GM18505 (cell line): ENCODE data around the gene PIEZO2.

ENCODE experiments used
- ATAC-seq: cut with Tn5 transposase; IDR thresholded peaks from one replicate; pipeline ENCODE4 v1.9.1; 2021; ENCODE audit not compliant: unreplicated experiment
- POLR2A ChIP-seq: IDR thresholded peaks from 4 replicates; pipeline ENCODE4 v1.6.1; 2011; ENCODE audit warnings: borderline replicate concordance; ENCODE audit not compliant: insufficient read depth, insufficient read length; ENCODE audit errors: extremely low read depth

Gene PIEZO2

DNA sequence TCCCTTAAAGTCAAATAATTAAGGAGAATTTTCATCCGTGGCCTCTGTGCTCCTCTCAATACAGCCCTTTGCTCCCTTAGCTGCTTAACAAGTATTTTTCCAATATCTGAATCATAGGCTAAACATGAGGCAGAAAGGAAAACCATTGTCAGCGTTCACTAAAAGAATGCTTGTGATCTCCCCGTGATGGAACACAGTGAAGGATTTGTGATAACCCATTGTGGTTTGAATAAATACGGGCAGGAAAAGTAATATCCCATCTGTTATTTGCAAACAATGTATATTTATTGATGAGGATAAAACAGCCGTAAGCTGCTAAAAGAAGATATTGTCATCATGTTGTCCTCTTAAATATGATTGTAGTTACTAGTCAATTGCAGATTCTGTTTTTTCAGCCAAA is 365.4 kb downstream of the PIEZO2 start:
- no peak for ATAC-seq
- no peak for TF ChIP-seq POLR2A

DNA sequence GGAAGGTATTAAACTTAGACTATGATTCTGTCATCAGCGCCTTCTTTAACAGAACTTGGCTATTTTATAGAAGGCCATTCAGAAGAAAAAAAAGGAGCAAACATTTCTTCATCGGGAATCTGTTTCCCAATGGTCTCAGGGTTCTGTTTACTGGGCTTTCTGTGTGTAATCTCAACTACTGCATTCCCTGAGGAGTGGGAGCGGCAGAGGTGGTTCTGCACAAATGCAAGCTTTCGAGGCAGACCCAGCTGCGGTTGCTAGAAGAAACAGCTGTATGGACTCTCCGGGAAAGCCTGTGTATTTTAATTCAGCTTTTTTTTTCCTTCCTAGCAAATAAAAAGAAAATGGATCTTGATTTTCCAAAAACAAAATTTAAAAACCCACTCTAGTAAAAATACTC is 372.9 kb downstream of the PIEZO2 start:
- no peak for ATAC-seq

DNA sequence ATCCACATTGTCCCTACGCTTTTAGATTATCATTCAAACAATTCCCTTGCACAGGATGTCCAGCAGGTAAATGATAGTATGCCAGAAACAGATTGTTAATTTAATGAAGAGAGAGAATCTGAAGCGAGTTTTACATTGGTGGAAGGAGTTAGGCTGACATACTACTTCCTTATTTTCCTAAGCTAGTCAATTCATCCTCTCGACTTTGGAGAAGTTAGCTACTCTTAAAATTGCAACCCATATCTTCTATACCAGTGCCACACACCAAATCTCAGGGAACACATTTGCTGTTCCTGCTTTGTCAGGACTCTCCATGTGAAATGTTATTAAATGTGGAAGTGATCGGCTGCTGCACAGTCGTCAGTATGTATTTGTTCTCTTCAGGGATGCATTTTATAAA is 374.3 kb downstream of the PIEZO2 start:
- no peak for ATAC-seq
- TF ChIP-seq POLR2A: no peak

More for the DNA sequence above, 372.9 kb downstream of the PIEZO2 start:
- TF ChIP-seq POLR2A: no peak

DNA sequence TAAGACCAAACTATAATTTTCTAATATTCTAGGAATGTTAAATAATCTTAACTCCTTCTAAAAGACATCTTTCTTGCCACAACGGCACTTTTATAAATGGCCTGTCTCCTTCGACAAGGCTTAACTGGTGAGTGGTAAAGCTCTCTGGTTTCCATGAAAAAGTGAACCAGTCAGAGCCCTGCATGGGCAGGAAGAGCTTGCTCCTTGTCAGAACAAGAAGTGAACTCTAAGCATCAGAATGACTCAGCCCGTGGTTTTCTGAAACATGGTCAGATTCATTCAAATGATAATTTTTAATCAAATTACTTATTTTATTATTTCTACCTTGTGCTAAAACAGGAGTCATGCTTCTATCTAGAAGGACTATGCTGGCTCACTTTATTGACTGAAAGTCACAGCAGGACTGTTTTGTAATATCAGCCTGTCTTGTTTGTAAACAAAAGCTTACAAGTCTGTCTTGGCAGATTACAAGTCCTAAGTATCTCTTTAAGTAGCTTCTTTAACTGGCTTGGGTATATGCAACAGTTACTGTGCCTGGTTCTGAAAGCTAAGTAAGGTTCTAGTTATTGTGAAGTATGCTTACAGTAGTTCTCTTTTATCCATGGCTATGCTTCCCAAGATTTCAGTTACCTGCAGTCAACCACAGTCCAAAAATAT is 378.2 kb downstream of the PIEZO2 start:
- ATAC-seq: no peak
- no peak for TF ChIP-seq POLR2A

DNA sequence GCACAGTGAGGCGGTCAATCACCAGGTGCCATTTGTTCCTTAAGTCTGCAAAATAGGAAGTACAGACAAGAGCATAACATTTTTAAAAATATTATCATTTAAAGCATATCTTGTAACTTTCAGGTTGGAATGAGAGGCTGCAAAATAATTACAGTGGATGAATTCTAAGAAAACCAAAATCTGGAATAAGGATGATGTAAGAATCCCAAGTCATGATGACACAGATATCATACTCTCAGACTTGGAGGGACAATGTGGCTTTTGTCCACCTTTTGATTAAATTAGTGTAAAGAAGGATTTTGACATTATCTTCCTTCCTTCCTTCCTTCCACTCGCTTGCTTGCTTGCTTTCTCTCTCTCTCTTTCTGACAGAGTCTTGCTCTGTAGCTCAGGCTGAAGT is 379.1 kb downstream of the PIEZO2 start:
- no peak for TF ChIP-seq POLR2A
- ATAC-seq: no peak

DNA sequence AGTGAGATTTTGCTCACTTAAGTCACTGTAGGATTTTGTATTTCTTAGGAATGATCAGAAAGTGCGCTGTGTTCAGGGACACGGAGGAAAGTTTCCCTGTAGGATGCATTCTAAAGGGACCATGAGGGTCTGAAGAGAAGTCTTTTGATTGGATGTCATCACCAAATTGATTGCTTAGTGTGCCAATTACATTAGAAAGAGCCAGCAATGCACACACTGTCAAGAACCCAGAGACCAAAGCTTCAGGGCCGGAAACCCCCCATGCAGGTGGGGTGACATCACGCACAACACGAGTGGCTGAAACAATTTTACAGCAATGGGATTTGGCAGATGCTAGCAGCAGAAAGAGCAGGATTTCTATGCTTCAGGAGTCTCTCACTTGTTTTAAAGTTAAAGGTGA is 381.1 kb downstream of the PIEZO2 start:
- ATAC-seq: no peak
- TF ChIP-seq POLR2A: no peak

DNA sequence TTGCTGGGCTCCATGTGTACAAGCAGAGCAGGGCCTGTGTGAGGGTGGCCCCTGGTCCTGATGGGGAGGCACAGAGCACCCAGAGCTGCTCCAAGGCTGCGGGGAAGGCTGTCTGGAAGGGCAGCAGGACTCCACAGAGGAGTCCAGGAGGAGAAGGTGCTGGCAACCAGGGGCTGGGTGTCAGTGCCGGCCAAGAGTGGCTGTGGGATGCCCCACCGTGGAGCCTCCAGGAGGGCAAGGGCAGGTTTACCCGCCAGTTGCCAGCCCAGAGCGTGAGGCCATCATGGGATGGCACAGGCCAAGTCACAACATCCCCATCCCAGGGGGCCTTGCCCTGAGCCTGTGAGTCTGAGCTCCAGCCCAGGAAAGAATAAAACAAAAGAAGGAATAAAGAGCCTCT is 381.7 kb downstream of the PIEZO2 start:
- ATAC-seq: no peak

DNA sequence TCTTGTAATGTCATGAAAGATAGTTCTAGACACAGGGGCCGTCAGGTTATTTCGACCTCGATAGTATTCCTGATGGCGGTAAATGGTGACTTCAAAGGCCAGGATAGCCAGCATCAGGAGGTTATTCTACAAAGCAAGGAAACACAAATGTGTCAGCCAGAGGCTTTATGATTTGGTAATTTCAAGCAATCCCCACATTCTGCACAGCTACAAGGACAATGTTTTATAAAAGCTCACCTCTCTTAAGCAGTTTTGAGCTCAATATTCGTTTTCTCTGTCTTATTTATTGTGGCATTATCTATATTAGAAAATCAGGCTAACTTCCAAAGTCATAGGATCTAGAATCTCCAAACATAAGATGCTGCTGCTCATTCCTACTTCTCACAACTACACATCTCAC is 388.4 kb downstream of the PIEZO2 start:
- no peak for TF ChIP-seq POLR2A
- no peak for ATAC-seq

More for the DNA sequence above, 381.7 kb downstream of the PIEZO2 start:
- TF ChIP-seq POLR2A: no peak

DNA sequence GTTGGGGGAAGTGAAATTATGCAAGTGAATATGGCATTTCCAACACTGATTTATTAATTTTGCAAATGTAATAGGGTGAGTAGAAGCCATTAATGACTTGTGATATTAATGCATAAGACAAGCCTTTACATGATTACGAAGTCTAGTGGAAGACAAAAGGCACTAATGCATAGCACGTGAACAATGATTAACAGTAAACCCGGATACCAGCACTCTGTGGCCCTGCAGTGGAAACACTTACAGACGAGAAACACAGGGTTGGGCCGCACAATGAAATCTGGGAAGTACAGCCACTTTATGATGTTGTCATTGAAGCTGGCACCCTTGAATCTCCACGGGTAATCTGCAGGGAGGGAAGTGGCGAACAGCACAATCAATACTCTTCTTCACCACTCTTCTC is 390.1 kb downstream of the PIEZO2 start:
- no peak for ATAC-seq
- TF ChIP-seq POLR2A: no peak

DNA sequence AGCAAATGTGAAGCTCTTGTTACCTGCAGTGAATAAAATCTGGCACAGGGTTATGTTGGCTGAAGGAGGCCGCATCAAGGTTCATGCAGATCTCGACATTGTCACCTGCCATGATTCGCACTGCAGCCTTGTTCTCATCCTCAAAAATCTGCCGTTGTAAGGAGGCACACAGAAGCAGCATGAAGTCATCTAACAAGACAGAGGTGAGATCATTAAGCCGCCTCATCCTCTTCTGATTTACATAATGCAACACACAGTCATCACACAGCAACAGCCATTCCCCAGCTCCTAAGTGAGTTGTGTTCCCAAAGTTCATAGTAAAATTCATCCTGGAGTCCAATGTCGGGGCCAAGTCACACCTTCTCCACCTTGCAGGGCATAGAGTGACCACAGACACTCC is 391.4 kb downstream of the PIEZO2 start:
- no peak for ATAC-seq
- TF ChIP-seq POLR2A: no peak

DNA sequence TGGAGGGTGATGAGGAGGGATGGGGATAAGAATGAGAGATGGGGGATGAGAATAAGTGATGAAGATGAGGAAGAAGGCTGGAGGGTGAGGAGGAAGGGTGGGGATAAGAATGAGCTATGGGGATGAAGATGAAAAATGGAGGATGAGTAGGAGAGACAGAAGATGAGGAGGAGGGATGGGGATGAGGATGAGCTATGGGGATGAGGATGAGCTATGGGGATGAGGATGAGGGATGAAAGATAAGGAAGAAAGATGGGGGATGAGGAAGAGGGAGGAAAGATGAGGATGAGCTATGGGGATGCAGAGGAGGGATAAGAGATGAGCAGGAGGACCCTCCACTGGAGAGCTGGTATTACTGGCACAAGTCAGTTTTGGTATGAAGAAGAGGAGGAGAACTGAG is 392.0 kb downstream of the PIEZO2 start:
- ATAC-seq: no peak
- no peak for TF ChIP-seq POLR2A

DNA sequence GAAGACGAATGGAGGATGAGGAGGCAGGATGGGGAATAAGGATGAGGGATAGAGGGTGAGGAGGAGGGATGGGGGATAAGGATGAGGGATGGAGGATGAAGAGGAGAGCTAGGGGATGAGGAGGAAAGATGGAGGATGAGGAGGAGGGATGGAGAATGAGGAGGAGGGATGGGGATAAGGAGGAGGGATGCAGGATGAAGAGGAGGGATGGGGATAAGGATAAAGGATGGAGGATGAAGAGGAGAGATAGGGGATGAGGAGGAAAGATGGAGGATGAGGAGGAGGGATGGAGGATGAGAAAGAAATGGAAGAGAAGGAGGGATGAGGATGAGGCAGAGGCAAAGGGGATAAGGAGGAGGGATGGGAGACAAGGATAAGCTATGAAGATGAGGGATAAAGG is 393.5 kb downstream of the PIEZO2 start:
- no peak for ATAC-seq

DNA sequence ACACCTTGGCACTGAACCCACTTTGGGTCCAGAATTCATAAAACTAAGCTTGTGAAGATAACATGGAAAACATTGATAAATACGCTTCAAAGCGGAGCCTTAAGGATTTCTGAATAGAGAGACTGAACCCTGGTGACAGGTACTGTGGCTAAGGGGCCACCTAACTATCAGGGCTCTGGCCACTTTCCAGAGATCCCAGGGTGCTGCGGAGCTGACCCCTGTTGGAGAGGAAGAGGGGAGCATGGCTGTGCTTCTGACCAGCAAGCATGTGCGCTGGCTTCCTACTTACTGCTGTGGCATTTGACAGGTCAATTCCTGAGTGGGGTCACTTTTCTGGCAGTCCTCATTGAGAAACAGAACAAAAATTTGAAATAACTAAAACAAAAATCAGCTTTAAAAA is 395.2 kb downstream of the PIEZO2 start:
- no peak for TF ChIP-seq POLR2A
- no peak for ATAC-seq

More for the DNA sequence above, 393.5 kb downstream of the PIEZO2 start:
- TF ChIP-seq POLR2A: no peak

DNA sequence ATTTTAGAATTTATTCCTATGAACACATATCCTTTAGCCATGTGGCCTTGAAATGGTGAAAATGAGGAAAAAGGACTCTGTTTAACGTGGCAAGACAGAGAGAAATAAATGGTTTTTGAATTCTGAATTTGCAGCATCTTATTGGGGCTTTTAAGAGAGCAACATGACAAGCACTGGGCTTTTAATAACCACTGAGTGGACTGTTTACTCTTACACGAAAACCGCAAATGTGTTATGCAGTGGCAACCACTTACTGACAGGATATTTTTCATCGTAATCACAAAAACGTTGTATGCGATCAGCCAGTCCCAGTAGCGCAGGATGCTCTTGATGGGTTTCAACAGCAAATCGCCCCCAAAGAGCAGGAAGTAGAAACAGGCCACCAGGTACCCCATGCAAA is 397.0 kb downstream of the PIEZO2 start:
- TF ChIP-seq POLR2A: no peak
- no peak for ATAC-seq

DNA sequence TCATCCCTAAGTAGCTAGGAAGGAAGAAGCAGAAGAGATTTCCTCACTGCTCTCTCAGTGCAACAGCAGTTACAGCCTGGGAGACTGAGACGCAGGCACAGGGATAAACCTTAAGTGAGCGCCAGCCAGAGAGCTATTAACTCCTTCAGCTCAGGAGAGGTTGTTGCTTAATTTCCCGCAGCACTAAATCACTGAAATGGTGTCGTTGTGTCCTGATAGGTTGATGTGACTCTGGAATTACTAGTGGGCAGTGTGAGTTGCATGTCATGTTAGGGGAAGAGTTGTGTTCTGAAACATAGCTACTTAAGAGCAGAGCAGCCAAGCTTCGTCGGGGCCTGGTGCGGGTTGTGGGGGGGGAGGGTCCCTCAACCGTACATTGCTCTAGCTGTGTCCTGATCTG is 397.7 kb downstream of the PIEZO2 start:
- ATAC-seq: no peak
- TF ChIP-seq POLR2A: no peak
